Heart left ventricle (tissue), 16 donors: ENCODE measurements around the gene DGUOK. TPM values are rescaled to one million over a fixed set of nuclear protein-coding genes. Genes with fewer than 3 reads are reported as not detected.

Source experiments
- ATAC-seq, 4 donors: fragments of 200-7000 bp; cut with Tn5 transposase; one replicate each; pipeline ENCODE4 v1.9.1; 2020 to 2022; ENCODE audit warnings: moderate library complexity in 4 of 4, mild to moderate bottlenecking in 3 of 4, moderate number of reproducible peaks in 1 of 4
- DNase-seq, 5 donors: peaks; one replicate each; pipeline ENCODE4 v3.0.0-alpha.2; 2020
- H3K27ac ChIP-seq, 12 donors: fragments of 200-600 bp; sonication (generic) in 4 of 12; one replicate each; pipeline versions ENCODE4 v1.5.0 to v1.8.0; 2016 to 2022; ENCODE audit warnings: mild to moderate bottlenecking in 2 of 12
- H3K27me3 ChIP-seq, 9 donors: fragments of 200-600 bp; sonication (generic) in 2 of 9; one replicate each; pipeline versions ENCODE4 v1.5.1 to v1.8.0; 2016 to 2022; ENCODE audit warnings: mild to moderate bottlenecking in 3 of 9
- H3K36me3 ChIP-seq, 9 donors: fragments of 200-600 bp; sonication (generic) in 2 of 9; one replicate each; pipeline versions ENCODE4 v1.5.0 to v1.8.0; 2018 to 2022; ENCODE audit warnings: mild to moderate bottlenecking in 2 of 9
- H3K4me1 ChIP-seq, 12 donors: fragments of 200-600 bp; sonication (generic) in 4 of 12; one replicate each; pipeline versions ENCODE4 v1.5.0 to v1.8.0; 2016 to 2022; ENCODE audit warnings: mild to moderate bottlenecking in 3 of 12
- H3K4me3 ChIP-seq, 12 donors: fragments of 200-600 bp; sonication (generic) in 4 of 12; one replicate each; pipeline versions ENCODE4 v1.5.0 to v1.8.0; 2017 to 2022; ENCODE audit warnings: mild to moderate bottlenecking in 9 of 12, moderate library complexity in 4 of 12
- H3K9me3 ChIP-seq, 12 donors: fragments of 200-600 bp; sonication (generic) in 4 of 12; one replicate each; pipeline versions ENCODE4 v1.5.0 to v1.8.0; 2016 to 2022; ENCODE audit warnings: mild to moderate bottlenecking in 1 of 12
- POLR2A ChIP-seq, 2 donors: fragments of 450-650 bp; IDR thresholded peaks; one replicate each; pipeline ENCODE4 v1.6.1; 2017; ENCODE audit warnings: antibody characterized with exemption in 2 of 2, mild to moderate bottlenecking in 2 of 2, moderate library complexity in 2 of 2
- WGBS, 4 donors: extraction: QIAGEN DNeasy Blood & Tissue Kit in 2 of 4; methylation state at CpG; one replicate each; pipeline versions ENCODE4 v1.1.5 to v1.1.7; 2013 to 2018; 5-methylcytosine and 5-hydroxymethylcytosine counted together
- intact Hi-C, 10 donors: fragments of 100-400 bp; cut with DNase I; formaldehyde crosslinking; loops; one replicate each; pipeline versions ENCODE4 v1.11.1 to v1.14.2; 2022
- polyA plus RNA-seq, 2 donors: library from polyadenylated mRNA; stranded (reverse); fragments of 200-250 nt; gene quantifications; one replicate each; pipeline ENCODE4 v1.2.3, GENCODE V29; 2013
- total RNA-seq, 9 donors: library from RNA; depleted of rRNA in 2 of 9; stranded (reverse); fragments of >200 nt in 2 of 9; fragmentation: NEBNext Ultra II Directional in 3 of 9; extraction: Animal tissue kit (Norgen Biotek cat#: 25700) in 3 of 9; gene quantifications; one replicate each; pipeline versions ENCODE4 v1.1.0 to v1.2.4, GENCODE V29; 2016 to 2023
- TF ChIP-seq, protein P1 (sequence below), 12 donors: fragments of 200-600 bp; sonication (generic) in 4 of 12; IDR thresholded peaks; one replicate each; pipeline versions ENCODE4 v1.5.0 to v1.8.0; 2018 to 2022; ENCODE audit warnings: antibody characterized with exemption in 12 of 12, mild to moderate bottlenecking in 5 of 12
- donor health status: ischemic (EF 13 %, LVEDD 7.1; RV severe dilation, severe dysfunction).
- donor health status: healthy with polysubstance abuse.
- donor health status: DM: no; HTN: yes; CAD: no.
- donor health status: DM: no; HTN: no; CAD: no.
- donor health status: ischemic (EF 25% LVEDD 6.9; RV normal size, moderate dysfunction).
- donor health status: ischemic (EF 25% LVEDD 5.7; RV mildly dilated, moderate dysfunction).
- donor health status: healthy.
- donor health status: DM: yes; HTN: yes; CAD: no.
- donor health status: ischemic (EF 35%, LVEDD 5.7; RV mildly dilated, moderate dysfunction).
- donor health status: nonischemic (EF 11% LVEDD 7.7; RV severe dilation, severe dysfunction).
- donor health status: DM: yes; HTN: yes; CAD: no.
- donor health status: PGD.
- donor health status: ischemic (EF 29% LVEDD 5.4; RV normal size, mild dysfunction).
- donor health status: nonischemic (EF 23%, LVEDD 6.1; RV moderate dilation, normal function).

DGUOK gene
- total and polyA plus RNA-seq, 11 donors: 22.6 to 49.2 (median 26.1) TPM

GRCh38 chr2:74007121-74007520 is 80.4 kb downstream of the DGUOK start:
- Histone ChIP-seq H3K9me3 (no peaks in the 10 kb centered on the region), H3K4me1 (peaks cover 0 to 71% (median 51%) of the 10 kb centered on the region in 12 donors), H3K4me3 (no peak overlapping the region), H3K36me3 (peaks cover 0 to 9% (median 0%) of the 10 kb centered on the region in 9 donors), H3K27ac (no peak overlapping the region), H3K27me3 (no peaks in the 10 kb centered on the region)
- TF ChIP-seq, protein P1, sequence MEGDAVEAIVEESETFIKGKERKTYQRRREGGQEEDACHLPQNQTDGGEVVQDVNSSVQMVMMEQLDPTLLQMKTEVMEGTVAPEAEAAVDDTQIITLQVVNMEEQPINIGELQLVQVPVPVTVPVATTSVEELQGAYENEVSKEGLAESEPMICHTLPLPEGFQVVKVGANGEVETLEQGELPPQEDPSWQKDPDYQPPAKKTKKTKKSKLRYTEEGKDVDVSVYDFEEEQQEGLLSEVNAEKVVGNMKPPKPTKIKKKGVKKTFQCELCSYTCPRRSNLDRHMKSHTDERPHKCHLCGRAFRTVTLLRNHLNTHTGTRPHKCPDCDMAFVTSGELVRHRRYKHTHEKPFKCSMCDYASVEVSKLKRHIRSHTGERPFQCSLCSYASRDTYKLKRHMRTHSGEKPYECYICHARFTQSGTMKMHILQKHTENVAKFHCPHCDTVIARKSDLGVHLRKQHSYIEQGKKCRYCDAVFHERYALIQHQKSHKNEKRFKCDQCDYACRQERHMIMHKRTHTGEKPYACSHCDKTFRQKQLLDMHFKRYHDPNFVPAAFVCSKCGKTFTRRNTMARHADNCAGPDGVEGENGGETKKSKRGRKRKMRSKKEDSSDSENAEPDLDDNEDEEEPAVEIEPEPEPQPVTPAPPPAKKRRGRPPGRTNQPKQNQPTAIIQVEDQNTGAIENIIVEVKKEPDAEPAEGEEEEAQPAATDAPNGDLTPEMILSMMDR (IDR thresholded peaks at IDR 0.05): no peak
- no peak for TF ChIP-seq POLR2A (IDR thresholded peaks at IDR 0.05)
- WGBS, 4 donors: 49 to 67% (median 56%) methylated on average over 4 of the region's 4 CpGs
- intact Hi-C loops: loop anchor here in 2 of 10 donors (10.0 kb wide), 2 partner anchors 68 to 138 kb away; partner anchors contain the start of gene BOLA3 (in 1 of the 2)
- ATAC-seq: no peak
- DNase-seq: no peak

DNA sequence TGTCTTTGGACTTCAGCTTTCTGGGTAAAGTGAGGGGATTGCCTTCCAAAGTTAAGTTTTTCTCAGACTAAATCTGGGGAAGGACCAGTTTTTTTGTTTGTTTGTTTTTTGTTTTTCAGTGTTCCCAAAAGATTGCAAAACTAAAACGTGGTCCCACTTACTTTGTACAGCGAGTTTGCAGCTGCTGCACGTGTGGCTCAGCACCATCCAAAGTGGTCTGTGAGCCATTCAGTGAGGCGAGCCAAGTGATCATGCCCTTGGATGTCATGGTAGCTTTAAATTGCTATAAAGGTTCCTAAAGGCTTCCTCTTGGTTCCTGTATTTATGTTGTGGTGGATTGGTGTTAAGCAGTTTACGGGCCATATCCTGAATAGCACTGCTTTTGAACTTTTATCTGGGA is 81.0 kb downstream of the DGUOK start:
- ATAC-seq (no peak), DNase-seq (no peak)
- peaks cover 0 to 74% (median 50%) of the 10 kb centered on the region in 12 donors for H3K4me1 ChIP-seq
- no peak overlapping the region for H3K27ac ChIP-seq
- intact Hi-C loops: loop anchor here in 2 of 10 donors (10.0 kb wide), 2 partner anchors 67 to 137 kb away; partner anchors contain the start of gene BOLA3 (in 1 of the 2)
- WGBS, 4 donors: 93 to 95% (median 93%) methylated on average over 5 of the region's 5 CpGs
- H3K9me3 ChIP-seq: no peaks in the 10 kb centered on the region
- no peak overlapping the region for H3K4me3 ChIP-seq
- TF ChIP-seq, protein P1 (IDR thresholded peaks at IDR 0.05): no peak
- no peak for TF ChIP-seq POLR2A (IDR thresholded peaks at IDR 0.05)
- no peaks in the 10 kb centered on the region for H3K27me3 ChIP-seq
- peaks cover 0 to 9% (median 0%) of the 10 kb centered on the region in 9 donors for H3K36me3 ChIP-seq

Other genes with a start within 250 kb of the DGUOK start
- gene TPRKB, start 189.5 kb upstream of the DGUOK start, total RNA-seq: 10 to 100 TPM; 16.1 to 39.8 (median 28.6) TPM
- 10 to 100 TPM; 71.6 to 87.6 TPM for gene TPRKB, start 189.5 kb upstream of the DGUOK start, polyA plus RNA-seq
- gene DUSP11, start 146.8 kb upstream of the DGUOK start, total RNA-seq: 10 to 100 TPM in 6 of 9 donors, 1 to 10 TPM in 3; 6.7 to 13.8 (median 11.0) TPM
- gene DUSP11, start 146.8 kb upstream of the DGUOK start, polyA plus RNA-seq: 10 to 100 TPM in 1 of 2 donors, 1 to 10 TPM in 1; 8.7 to 10.5 TPM
- gene C2orf78, start 142.7 kb upstream of the DGUOK start, total RNA-seq: not detected
- gene C2orf78, start 142.7 kb upstream of the DGUOK start, polyA plus RNA-seq: not detected
- 10 to 100 TPM; 27.2 to 38.0 (median 34.4) TPM for gene STAMBP, start 97.9 kb upstream of the DGUOK start, total RNA-seq
- gene STAMBP, start 97.9 kb upstream of the DGUOK start, polyA plus RNA-seq: 10 to 100 TPM; 13.2 to 29.2 TPM
- 10 to 100 TPM in 1 of 9 donors, 1 to 10 TPM in 8; 1.3 to 10.5 (median 3.1) TPM for gene ACTG2, start 33.9 kb upstream of the DGUOK start, total RNA-seq
- 1 to 10 TPM; 4.2 to 4.4 TPM for gene ACTG2, start 33.9 kb upstream of the DGUOK start, polyA plus RNA-seq
- gene TET3, start 58.0 kb downstream of the DGUOK start, total RNA-seq: 10 to 100 TPM in 1 of 9 donors, 1 to 10 TPM in 8; 1.8 to 12.6 (median 2.5) TPM
- gene TET3, start 58.0 kb downstream of the DGUOK start, polyA plus RNA-seq: 1 to 10 TPM; 1.2 to 4.2 TPM
- gene BOLA3, start 221.0 kb downstream of the DGUOK start, total RNA-seq: 100 to 1,000 TPM in 1 of 9 donors, 10 to 100 TPM in 8; 52.2 to 165 (median 65.3) TPM
- gene BOLA3, start 221.0 kb downstream of the DGUOK start, polyA plus RNA-seq: 100 to 1,000 TPM in 1 of 2 donors, 10 to 100 TPM in 1; 56.0 to 242 TPM